Endothelial cell of umbilical vein (primary cell): ENCODE data around the gene PXMP4. TPM values are rescaled to one million over a fixed set of nuclear protein-coding genes. Genes with fewer than 3 reads are reported as not detected.

Experiments
- BruUV-seq: library from RNA; stranded (reverse); fragments of 400-500 nt; replicated peaks from 2 replicates; lab custom pipeline; 2021; lab: Mats Ljungman, UMichigan
- CTCF ChIA-PET: fragments of 300-600, 350-600 bp; sonication (Branson Sonifier 250); formaldehyde crosslinking; loops from one replicate; lab custom pipeline; 2021; ENCODE audit warnings: antibody characterized with exemption, inconsistent platforms; lab: Charles Lee
- POLR2A ChIA-PET: fragments of 300-600, 350-600 bp; sonication (Branson Sonifier 250); formaldehyde crosslinking; loops from one replicate; lab custom pipeline; 2021; ENCODE audit warnings: antibody characterized with exemption, inconsistent platforms; lab: Charles Lee
- DNase-seq: peaks from one replicate; pipeline ENCODE4 v3.0.0-alpha.2; 2011; ENCODE audit warnings: low read depth, low spot score
- FAIRE-seq: peaks from 2 replicates; lab custom pipeline; 2011; peaks lifted over from hg19 to GRCh38; lab: Jason Lieb, UNC
- H2AFZ ChIP-seq: 2 replicates; pipeline ENCODE4 v1.6.0; 2012; ENCODE audit warnings: low read depth, low read length, control low read depth, inconsistent platforms
- H3K27ac ChIP-seq: 2 replicates; pipeline ENCODE4 v1.5.1; 2011; ENCODE audit warnings: low read depth, mild to moderate bottlenecking, control low read depth, low read length, moderate library complexity; ENCODE audit not compliant: insufficient read depth
- H3K27me3 ChIP-seq, 2 experiments: 2 replicates each; pipeline versions ENCODE4 v1.6.0 to v1.6.1; 2011; ENCODE audit warnings: low read length in 2 of 2, mixed read lengths in 1 of 2; ENCODE audit not compliant: control insufficient read depth in 2 of 2, insufficient read depth in 2 of 2
- H3K36me3 ChIP-seq, 2 experiments: 2 replicates in 1 of 2; 3 replicates in 1 of 2; pipeline ENCODE4 v1.5.1; 2011; ENCODE audit warnings: low read length in 2 of 2, mild to moderate bottlenecking in 1 of 2, moderate library complexity in 1 of 2; ENCODE audit not compliant: control insufficient read depth in 2 of 2, insufficient read depth in 2 of 2; ENCODE audit errors: extremely low read depth in 1 of 2
- H3K4me1 ChIP-seq: 3 replicates; pipeline ENCODE4 v1.5.1; 2011; ENCODE audit warnings: mild to moderate bottlenecking, low read length; ENCODE audit not compliant: control insufficient read depth, insufficient read depth; ENCODE audit errors: extremely low read depth
- H3K4me2 ChIP-seq: 2 replicates; pipeline ENCODE4 v1.6.1; 2011; ENCODE audit warnings: low read length, control low read depth, mixed read lengths; ENCODE audit not compliant: insufficient read depth
- H3K4me3 ChIP-seq, 3 experiments: fragments of 200-600 bp in 1 of 3; sonication (generic), shearing (Covaris generic) in 1 of 3; replicated peaks in 1 of 3; 2 replicates each; pipeline ENCODE4 v1.5.1; 2011 to 2016; ENCODE audit warnings: control low read depth in 3 of 3, low read length in 3 of 3, mild to moderate bottlenecking in 2 of 3, inconsistent platforms in 1 of 3, low read depth in 1 of 3, moderate library complexity in 1 of 3; ENCODE audit not compliant: insufficient read depth in 1 of 3
- H3K79me2 ChIP-seq: 2 replicates; pipeline ENCODE4 v1.6.0; 2012; ENCODE audit warnings: low read length, inconsistent platforms; ENCODE audit not compliant: control insufficient read depth, insufficient read depth
- H3K9ac ChIP-seq: replicated peaks from 2 replicates; pipeline ENCODE3; 2011; ENCODE audit warnings: low read length, control low read depth; ENCODE audit not compliant: insufficient read depth; ENCODE audit errors: extremely low read depth
- H3K9me1 ChIP-seq: replicated peaks from 3 replicates; pipeline ENCODE4 v1.6.0; 2011; ENCODE audit warnings: mild to moderate bottlenecking, low read length; ENCODE audit not compliant: control insufficient read depth, insufficient read depth; ENCODE audit errors: extremely low read depth
- H3K9me3 ChIP-seq: replicated peaks from 2 replicates; pipeline ENCODE4 v1.5.1; 2012; ENCODE audit warnings: low read length, inconsistent platforms; ENCODE audit not compliant: control insufficient read depth, insufficient read depth
- H4K20me1 ChIP-seq: replicated peaks from 2 replicates; pipeline ENCODE3; 2011; ENCODE audit warnings: mild to moderate bottlenecking, low read length; ENCODE audit not compliant: control insufficient read depth, insufficient read depth; ENCODE audit errors: extremely low read depth
- EZH2 ChIP-seq: IDR thresholded peaks from 2 replicates; pipeline ENCODE4 v1.6.1; 2012; ENCODE audit warnings: borderline replicate concordance, low read depth, mild to moderate bottlenecking, moderate library complexity, low read length, inconsistent platforms; ENCODE audit not compliant: severe bottlenecking
- FOS ChIP-seq: IDR thresholded peaks from 2 replicates; pipeline ENCODE4 v1.6.1; 2011; ENCODE audit warnings: mild to moderate bottlenecking, low read length, moderate library complexity, borderline replicate concordance; ENCODE audit not compliant: insufficient read depth
- GATA2 ChIP-seq: IDR thresholded peaks from 2 replicates; pipeline ENCODE4 v1.7.0; 2011; ENCODE audit warnings: low read depth, mild to moderate bottlenecking, moderate library complexity, mixed read lengths, low read length; ENCODE audit not compliant: insufficient read length, insufficient read depth
- JUN ChIP-seq: IDR thresholded peaks from 2 replicates; pipeline ENCODE4 v1.6.1; 2011; ENCODE audit warnings: borderline replicate concordance, low read depth; ENCODE audit not compliant: insufficient read length, insufficient read depth
- MYC ChIP-seq: IDR thresholded peaks from one replicate; pipeline ENCODE4 v1.6.1; 2011; ENCODE audit warnings: mild to moderate bottlenecking, low read depth, low read length
- POLR2A ChIP-seq: IDR thresholded peaks from 2 replicates; pipeline ENCODE4 v1.6.1; 2012; ENCODE audit warnings: low read depth, mild to moderate bottlenecking, control low read depth, low read length
- POLR2AphosphoS5 ChIP-seq: IDR thresholded peaks from 2 replicates; pipeline ENCODE4 v1.6.1; 2012; ENCODE audit warnings: low read depth, mild to moderate bottlenecking, control low read depth, low read length, moderate library complexity; ENCODE audit not compliant: insufficient read depth
- dilution Hi-C: fragments of 300-500 bp; cut with MboI; formaldehyde crosslinking; loops from one replicate; pipeline ENCODE4 v1.15.0; 2019; ENCODE audit warnings: low sequenced_read_pairs; ENCODE audit not compliant: extremely low pct_ligation_motif_present
- intact Hi-C: fragments of 100-400 bp; cut with micrococcal nuclease; formaldehyde crosslinking; loops from one replicate; pipeline ENCODE4 v1.10.0; 2022
- polyA plus RNA-seq, 4 experiments: library from polyadenylated mRNA; depleted of rRNA in 3 of 4; stranded (reverse) in 3 of 4; unstranded in 1 of 4; fragments of >200 nt; gene quantifications; 2 replicates each; pipeline versions ENCODE4 v1.2.1 to v1.2.3, GENCODE V29; 2011 to 2012; ENCODE audit warnings: missing spikeins in 1 of 4
- total RNA-seq: library from RNA; stranded (reverse); gene quantifications from 2 replicates; pipeline ENCODE4 v1.2.3, GENCODE V29; 2021
- TF ChIP-seq, protein P1 (sequence below), 2 donors: IDR thresholded peaks; 1 replicate in 1 of 2; 2 replicates in 1 of 2; pipeline ENCODE4 v1.5.1; 2011; ENCODE audit warnings: low read length in 2 of 2, mild to moderate bottlenecking in 2 of 2, moderate library complexity in 2 of 2, control low read depth in 1 of 2, inconsistent platforms in 1 of 2, low read depth in 1 of 2; ENCODE audit not compliant: insufficient read depth in 1 of 2; ENCODE audit errors: extremely low read depth in 1 of 2
- TF ChIP-seq, protein P2 (sequence below): IDR thresholded peaks from 2 replicates; pipeline ENCODE4 v1.6.1; 2011; ENCODE audit not compliant: insufficient read depth, insufficient read length

Gene PXMP4
- total and polyA plus RNA-seq, 2 donors (not counting 3 experiments of a cell fraction or from before 2014, with no cell fraction given) = 6.9 to 8.5 TPM

DNA sequence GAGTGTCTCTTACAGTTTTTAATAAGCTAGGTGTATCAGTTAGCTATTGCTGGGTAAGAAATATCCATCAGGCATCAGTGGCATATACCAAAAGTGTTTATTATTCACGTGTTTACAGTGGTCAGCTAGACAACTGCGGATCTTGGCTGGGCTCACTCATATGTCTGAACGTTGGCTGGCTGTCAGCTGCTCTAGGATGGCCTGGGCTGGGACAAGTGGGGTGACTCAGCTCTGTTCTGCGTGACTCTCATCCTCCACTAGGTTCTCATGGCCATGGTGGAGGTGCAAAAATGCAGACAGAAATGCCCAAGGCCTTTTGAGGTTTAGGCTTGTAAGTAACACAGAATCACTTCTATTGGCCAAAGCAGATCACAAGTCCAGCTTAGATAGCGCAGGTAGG, 33.7 kb upstream of the PXMP4 start:
- Histone ChIP-seq H3K9me3 (no peaks in the 10 kb centered on the region), H4K20me1 (no peaks in the 10 kb centered on the region), H3K36me3 (peaks cover 0 to 4% of the 10 kb centered on the region in 2 experiments), H3K79me2 (no peaks in the 10 kb centered on the region), H3K27me3 (no peaks in the 10 kb centered on the region), H3K9ac (no peak overlapping the region), H3K4me3 (no peak overlapping the region), H3K4me1 (no peaks in the 10 kb centered on the region), H2AFZ (no peak overlapping the region), H3K4me2 (no peak overlapping the region), H3K9me1 (no peaks in the 10 kb centered on the region), H3K27ac (no peak overlapping the region)
- FAIRE-seq = no peak
- no TSS peak for BruUV-seq
- dilution Hi-C loops (no loop called here), intact Hi-C loops (no loop called here)
- ChIA-PET CTCF (no interaction called here), POLR2A (no interaction called here)
- DNase-seq = no peak
- TF ChIP-seq POLR2AphosphoS5 (no peak), POLR2A (no peak), EZH2 (no peak), GATA2 (no peak), MYC (no peak), FOS (no peak), JUN (no peak)
- TF ChIP-seq, protein P1, sequence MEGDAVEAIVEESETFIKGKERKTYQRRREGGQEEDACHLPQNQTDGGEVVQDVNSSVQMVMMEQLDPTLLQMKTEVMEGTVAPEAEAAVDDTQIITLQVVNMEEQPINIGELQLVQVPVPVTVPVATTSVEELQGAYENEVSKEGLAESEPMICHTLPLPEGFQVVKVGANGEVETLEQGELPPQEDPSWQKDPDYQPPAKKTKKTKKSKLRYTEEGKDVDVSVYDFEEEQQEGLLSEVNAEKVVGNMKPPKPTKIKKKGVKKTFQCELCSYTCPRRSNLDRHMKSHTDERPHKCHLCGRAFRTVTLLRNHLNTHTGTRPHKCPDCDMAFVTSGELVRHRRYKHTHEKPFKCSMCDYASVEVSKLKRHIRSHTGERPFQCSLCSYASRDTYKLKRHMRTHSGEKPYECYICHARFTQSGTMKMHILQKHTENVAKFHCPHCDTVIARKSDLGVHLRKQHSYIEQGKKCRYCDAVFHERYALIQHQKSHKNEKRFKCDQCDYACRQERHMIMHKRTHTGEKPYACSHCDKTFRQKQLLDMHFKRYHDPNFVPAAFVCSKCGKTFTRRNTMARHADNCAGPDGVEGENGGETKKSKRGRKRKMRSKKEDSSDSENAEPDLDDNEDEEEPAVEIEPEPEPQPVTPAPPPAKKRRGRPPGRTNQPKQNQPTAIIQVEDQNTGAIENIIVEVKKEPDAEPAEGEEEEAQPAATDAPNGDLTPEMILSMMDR (IDR thresholded peaks at IDR 0.05; ENCODE audit: extremely low read depth in 1 of 2, insufficient read depth in 1 of 2, low read depth in 1 of 2, low read length in 2 of 2) = no peak
- TF ChIP-seq, protein P2, sequence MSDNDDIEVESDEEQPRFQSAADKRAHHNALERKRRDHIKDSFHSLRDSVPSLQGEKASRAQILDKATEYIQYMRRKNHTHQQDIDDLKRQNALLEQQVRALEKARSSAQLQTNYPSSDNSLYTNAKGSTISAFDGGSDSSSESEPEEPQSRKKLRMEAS = no peak
